A673 (cell line): ENCODE results near the gene CELSR1. TPM values are rescaled to one million over a fixed set of nuclear protein-coding genes. Genes with fewer than 3 reads are reported as not detected.

Source experiments
- BruUV-seq: library from RNA; stranded (reverse); fragments of 400-500 nt; replicated peaks from 2 replicates; lab custom pipeline; 2021; lab: Mats Ljungman, UMichigan
- CTCF ChIA-PET: fragments of 300-600 bp; sonication (Branson Sonifier 250); formaldehyde crosslinking; loops from one replicate; lab custom pipeline; 2022; ENCODE audit warnings: antibody characterized with exemption; lab: Charles Lee
- POLR2A ChIA-PET: fragments of 300-600 bp; sonication (Branson Sonifier 250); formaldehyde crosslinking; loops from one replicate; lab custom pipeline; 2022; ENCODE audit warnings: antibody characterized with exemption; ENCODE audit not compliant: low non-redundant PET; lab: Charles Lee
- DNase-seq: peaks from one replicate; pipeline ENCODE4 v3.0.0-alpha.2; 2015; ENCODE audit warnings: low spot score
- H3K27ac ChIP-seq: fragments of 200-600 bp; sonication (generic); 2 replicates; pipeline ENCODE4 v1.5.1; 2016; ENCODE audit warnings: mixed run types, low read depth, mild to moderate bottlenecking, mixed read lengths, antibody characterized with exemption, low read length; ENCODE audit not compliant: poor library complexity, severe bottlenecking
- H3K27me3 ChIP-seq: fragments of 200-600 bp; sonication (generic); replicated peaks from 2 replicates; pipeline ENCODE4 v1.6.1; 2017; ENCODE audit warnings: mixed run types, low read depth, mild to moderate bottlenecking, mixed read lengths, antibody characterized with exemption, low read length; ENCODE audit not compliant: insufficient read depth, poor library complexity
- H3K36me3 ChIP-seq: fragments of 200-600 bp; sonication (generic); 2 replicates; pipeline ENCODE4 v1.6.1; 2016; ENCODE audit warnings: mixed run types, mild to moderate bottlenecking, mixed read lengths, antibody characterized with exemption, low read length; ENCODE audit not compliant: insufficient read depth, poor library complexity, severe bottlenecking
- H3K4me1 ChIP-seq: fragments of 200-600 bp; sonication (generic); 2 replicates; pipeline ENCODE4 v1.6.1; 2017; ENCODE audit warnings: mixed run types, mild to moderate bottlenecking, mixed read lengths, antibody characterized with exemption, low read length; ENCODE audit not compliant: insufficient read depth, poor library complexity, severe bottlenecking
- H3K4me3 ChIP-seq: fragments of 200-600 bp; sonication (generic); 2 replicates; pipeline ENCODE4 v1.5.1; 2016; ENCODE audit warnings: low read depth, mixed run types, mild to moderate bottlenecking, mixed read lengths, low read length; ENCODE audit not compliant: poor library complexity, severe bottlenecking
- H3K9me3 ChIP-seq: fragments of 200-600 bp; sonication (generic); 2 replicates; pipeline ENCODE4 v1.6.1; 2016; ENCODE audit warnings: mixed run types, low read depth, mild to moderate bottlenecking, mixed read lengths, antibody characterized with exemption, low read length; ENCODE audit not compliant: poor library complexity, severe bottlenecking
- CTCF ChIP-seq: fragments of 300-800, 200-600 bp; sonication (generic); conservative IDR thresholded peaks from 2 replicates; pipeline ENCODE4 v1.5.1; 2017; ENCODE audit warnings: low read depth, mild to moderate bottlenecking, antibody characterized with exemption, low read length, moderate library complexity, mixed read lengths
- EZH2 ChIP-seq: fragments of 200-600 bp; sonication (generic); IDR thresholded peaks from 2 replicates; pipeline ENCODE4 v1.6.1; 2017; ENCODE audit warnings: borderline replicate concordance, low read depth, mild to moderate bottlenecking, mixed read lengths, antibody characterized with exemption, low read length; ENCODE audit not compliant: poor library complexity, severe bottlenecking
- intact Hi-C: fragments of 100-400 bp; cut with micrococcal nuclease; formaldehyde crosslinking; loops from one replicate; pipeline ENCODE4 v1.10.0; 2022; ENCODE audit not compliant: unreplicated experiment
- total RNA-seq: library from RNA; stranded (reverse); gene quantifications from 2 replicates; pipeline ENCODE4 v1.2.3, GENCODE V29; 2021

The CELSR1 gene
- total RNA-seq, 1 experiment from 2014 or later = 2.3 TPM

- Histone ChIP-seq H3K4me3 (no peak overlapping the region), H3K9me3 (no peaks in the 10 kb centered on the region), H3K27ac (no peak overlapping the region), H3K36me3 (no peaks in the 10 kb centered on the region), H3K4me1 (no peaks in the 10 kb centered on the region), H3K27me3 (no peaks in the 10 kb centered on the region)
- CTCF ChIA-PET = no interaction called here
- TF ChIP-seq EZH2 = no peak
- no peak for DNase-seq
- intact Hi-C loops = no loop called here
- BruUV-seq = no TSS peak
- POLR2A ChIA-PET = no interaction called here
Measured at GRCh38 chr22:46409631-46410210, 127.7 kb downstream of the CELSR1 start.

- no peak overlapping the region for H3K27ac ChIP-seq
- no peak overlapping the region for H3K4me3 ChIP-seq
- H3K36me3 ChIP-seq = no peaks in the 10 kb centered on the region
- intact Hi-C loops = no loop called here
- H3K4me1 ChIP-seq = no peaks in the 10 kb centered on the region
- TF ChIP-seq EZH2 (no peak), CTCF (no peak)
- no TSS peak for BruUV-seq
- no peaks in the 10 kb centered on the region for H3K27me3 ChIP-seq
- H3K9me3 ChIP-seq = no peaks in the 10 kb centered on the region
- POLR2A ChIA-PET = no interaction called here
- no peak for DNase-seq
- CTCF ChIA-PET = no interaction called here
Measured at GRCh38 chr22:46408568-46409506, 128.6 kb downstream of the CELSR1 start.

- ChIA-PET POLR2A (no interaction called here), CTCF (no interaction called here)
- Histone ChIP-seq H3K4me3 (no peak overlapping the region), H3K36me3 (no peaks in the 10 kb centered on the region), H3K27me3 (no peaks in the 10 kb centered on the region), H3K9me3 (no peaks in the 10 kb centered on the region), H3K4me1 (no peaks in the 10 kb centered on the region), H3K27ac (no peak overlapping the region)
- no peak for DNase-seq
- intact Hi-C loops = no loop called here
- TF ChIP-seq EZH2 (no peak), CTCF (no peak)
- BruUV-seq = no TSS peak
Measured at GRCh38 chr22:46407748-46408147, 129.7 kb downstream of the CELSR1 start.
